ENCODE results near the gene MAP3K8.
A peak's percentile ranks its signal among the peaks of the same experiment; 100 is the strongest.

MAP3K8 gene

GRCh38 chr10:30490289-30491000 lies 56.5 kb downstream of the MAP3K8 start:
- no peak for DNase-seq (ENCODE audit: low read depth in 2 of 2)

GRCh38 chr10:30491204-30491915 lies 57.4 kb downstream of the MAP3K8 start:
- DNase-seq (ENCODE audit: low read depth in 2 of 2): no peak

- no peak for DNase-seq (ENCODE audit: low read depth in 2 of 2)
Observed at GRCh38 chr10:30491916-30492515, 58.0 kb downstream of the MAP3K8 start.

- DNase-seq (ENCODE audit: low read depth in 2 of 2): no peak
Observed at GRCh38 chr10:30493609-30494530, 59.9 kb downstream of the MAP3K8 start.

- no peak for DNase-seq (ENCODE audit: low read depth in 2 of 2)
Observed at GRCh38 chr10:30494558-30494957, 60.6 kb downstream of the MAP3K8 start.

GRCh38 chr10:30495687-30496086 lies 61.7 kb downstream of the MAP3K8 start:
- DNase-seq (ENCODE audit: low read depth in 2 of 2): no peak

- DNase-seq (ENCODE audit: low read depth in 2 of 2): no peak
Observed at GRCh38 chr10:30499816-30500215, 65.8 kb downstream of the MAP3K8 start.

- no peak for DNase-seq (ENCODE audit: low read depth in 2 of 2)
Observed at GRCh38 chr10:30500534-30500933, 66.5 kb downstream of the MAP3K8 start.

GRCh38 chr10:30500963-30501504 lies 67.0 kb downstream of the MAP3K8 start:
- no peak for DNase-seq (ENCODE audit: low read depth in 2 of 2)

GRCh38 chr10:30502266-30503060 lies 68.5 kb downstream of the MAP3K8 start:
- DNase-seq (ENCODE audit: low read depth in 2 of 2): peak in 1 of 2 donors; percentile 19

- no peak for DNase-seq (ENCODE audit: low read depth in 2 of 2)
Observed at GRCh38 chr10:30503700-30504266, 69.8 kb downstream of the MAP3K8 start.

- no peak for DNase-seq (ENCODE audit: low read depth in 2 of 2)
Observed at GRCh38 chr10:30505543-30506298, 71.7 kb downstream of the MAP3K8 start.

GRCh38 chr10:30509508-30509907 lies 75.5 kb downstream of the MAP3K8 start:
- no peak for DNase-seq (ENCODE audit: low read depth in 2 of 2)

- peak in 1 of 2 donors; percentile 17 for DNase-seq (ENCODE audit: low read depth in 2 of 2)
Observed at GRCh38 chr10:30510184-30510931, 76.4 kb downstream of the MAP3K8 start.

GRCh38 chr10:30510932-30511700 lies 77.1 kb downstream of the MAP3K8 start:
- no peak for DNase-seq (ENCODE audit: low read depth in 2 of 2)
